Measurements from ENCODE around the gene DOK7. TPM values are rescaled to one million over a fixed set of nuclear protein-coding genes. Genes with fewer than 3 reads are reported as not detected.

DOK7 gene
- polyA plus RNA-seq, 3 donors: not detected

GRCh38 chr4:3518941-3519340, 55.8 kb downstream of the DOK7 start:
- H3K36me3 ChIP-seq (replicated peaks in 1 of 2; ENCODE audit: control insufficient read depth in 1 of 2, insufficient read depth in 2 of 2, low read length in 2 of 2): peaks cover 97 to 98% of the 10 kb centered on the region in 2 donors
- H3K27ac ChIP-seq (ENCODE audit: low read depth in 1 of 2, low read length in 2 of 2): no peak overlapping the region
- peaks cover 18% of the 10 kb centered on the region for H3K79me2 ChIP-seq (ENCODE audit: insufficient read depth, low read length)
- DNase-seq: no peak
- H3K4me1 ChIP-seq (ENCODE audit: control insufficient read depth in 1 of 2, insufficient read depth in 2 of 2, low read length in 2 of 2): no peaks in the 10 kb centered on the region
- TF ChIP-seq CTCF (IDR thresholded peaks at IDR 0.05): no peak
- no peak overlapping the region for H3K4me2 ChIP-seq (replicated peaks; ENCODE audit: extremely low read depth, low read length, poor library complexity, severe bottlenecking)
- H3K9ac ChIP-seq (ENCODE audit: insufficient read depth, low read length, poor library complexity, severe bottlenecking): no peak overlapping the region
- no peak overlapping the region for H2AFZ ChIP-seq (ENCODE audit: insufficient read depth, low read depth, low read length, poor library complexity, severe bottlenecking)
- Mint-ChIP-seq H3K27ac (no peak overlapping the region), H3K9me3 (peaks cover 0 to 2% (median 0%) of the 10 kb centered on the region in 7 donors), H3K36me3 (peaks cover 81 to 96% of the 10 kb centered on the region in 2 donors), H3K4me3 (no peak overlapping the region), H3K4me1 (no peaks in the 10 kb centered on the region), H3K27me3 (ENCODE audit: low read depth in 3 of 3) (no peaks in the 10 kb centered on the region)
- no peaks in the 10 kb centered on the region for H3K27me3 ChIP-seq (ENCODE audit: control insufficient read depth in 2 of 2, insufficient read depth in 2 of 2, low read length in 2 of 2)
- intact Hi-C loops (cut with micrococcal nuclease): no loop called here
- peaks cover 75% of the 10 kb centered on the region for H4K20me1 ChIP-seq (ENCODE audit: insufficient read depth, low read length)
- over 99% methylated on average over 13 of the region's 18 CpGs for WGBS (ENCODE audit: insufficient coverage)
- no peak overlapping the region for H3K4me3 ChIP-seq (replicated peaks in 1 of 3; ENCODE audit: low read depth in 2 of 3, low read length in 3 of 3)
- H3K9me3 ChIP-seq (replicated peaks in 1 of 2; ENCODE audit: control insufficient read depth in 1 of 2, insufficient read depth in 1 of 2, low read length in 2 of 2): no peaks in the 10 kb centered on the region

- Histone ChIP-seq H2AFZ (ENCODE audit: insufficient read depth, low read depth, low read length, poor library complexity, severe bottlenecking) (no peak overlapping the region), H3K4me1 (ENCODE audit: control insufficient read depth in 1 of 2, insufficient read depth in 2 of 2, low read length in 2 of 2) (no peaks in the 10 kb centered on the region), H3K4me2 (replicated peaks; ENCODE audit: extremely low read depth, low read length, poor library complexity, severe bottlenecking) (no peak overlapping the region), H4K20me1 (ENCODE audit: insufficient read depth, low read length) (peaks cover 75% of the 10 kb centered on the region), H3K36me3 (replicated peaks in 1 of 2; ENCODE audit: control insufficient read depth in 1 of 2, insufficient read depth in 2 of 2, low read length in 2 of 2) (peaks cover 97 to 98% of the 10 kb centered on the region in 2 donors), H3K79me2 (ENCODE audit: insufficient read depth, low read length) (peaks cover 26% of the 10 kb centered on the region), H3K9ac (ENCODE audit: insufficient read depth, low read length, poor library complexity, severe bottlenecking) (no peak overlapping the region), H3K27ac (ENCODE audit: low read depth in 1 of 2, low read length in 2 of 2) (no peak overlapping the region), H3K27me3 (ENCODE audit: control insufficient read depth in 2 of 2, insufficient read depth in 2 of 2, low read length in 2 of 2) (no peaks in the 10 kb centered on the region), H3K9me3 (replicated peaks in 1 of 2; ENCODE audit: control insufficient read depth in 1 of 2, insufficient read depth in 1 of 2, low read length in 2 of 2) (no peaks in the 10 kb centered on the region), H3K4me3 (replicated peaks in 1 of 3; ENCODE audit: low read depth in 2 of 3, low read length in 3 of 3) (no peak overlapping the region)
- no peak for DNase-seq
- WGBS (ENCODE audit: insufficient coverage): 98% methylated on average over 23 of the region's 23 CpGs
- H3K36me3 Mint-ChIP-seq: peaks cover 83 to 97% of the 10 kb centered on the region in 2 donors
- H3K4me1 Mint-ChIP-seq: no peaks in the 10 kb centered on the region
- H3K9me3 Mint-ChIP-seq: peaks cover 0 to 2% (median 0%) of the 10 kb centered on the region in 7 donors
- no peak overlapping the region for H3K4me3 Mint-ChIP-seq
- intact Hi-C loops (cut with micrococcal nuclease): no loop called here
- H3K27me3 Mint-ChIP-seq (ENCODE audit: low read depth in 3 of 3): no peaks in the 10 kb centered on the region
- H3K27ac Mint-ChIP-seq: peak overlapping the region in 1 of 7 donors; percentile 60
- no peak for TF ChIP-seq CTCF (IDR thresholded peaks at IDR 0.05)
Observed at GRCh38 chr4:3519468-3520264, 56.6 kb downstream of the DOK7 start.

Data from CD14-positive monocyte (primary cell).